A549 (cell line): ENCODE data around the gene RNF213.

ENCODE experiments used
- CEBPB ChIP-seq, 2 experiments: fragments of >200 bp in 1 of 2; sonication (Bioruptor Twin) in 1 of 2; formaldehyde crosslinking in 1 of 2; IDR thresholded peaks; 2 replicates each; pipeline ENCODE4 v1.6.1; 2012 to 2016
- CTCF ChIP-seq: fragments of >200 bp; sonication (Bioruptor Twin); formaldehyde crosslinking; IDR thresholded peaks from 3 replicates; pipeline ENCODE4 v1.5.1; 2016
- HOXB5 ChIP-seq: fragments of 250-450 bp; sonication (Bioruptor Pico); IDR thresholded peaks from 2 replicates; pipeline ENCODE4 v1.5.0; 2020; ENCODE audit warnings: mild to moderate bottlenecking, moderate library complexity
- MAX ChIP-seq: IDR thresholded peaks from 2 replicates; pipeline ENCODE4 v1.6.1; 2012
- POLR2A ChIP-seq: IDR thresholded peaks from 2 replicates; pipeline ENCODE4 v1.6.1; 2012; ENCODE audit warnings: mild to moderate bottlenecking, low read length
- RAD21 ChIP-seq, 2 experiments: fragments of >200 bp in 1 of 2; sonication (Bioruptor Twin) in 1 of 2; formaldehyde crosslinking in 1 of 2; IDR thresholded peaks in 1 of 2; conservative IDR thresholded peaks in 1 of 2; 2 replicates in 1 of 2; 3 replicates in 1 of 2; pipeline ENCODE4 v1.6.1; 2012 to 2018; ENCODE audit warnings: inconsistent platforms in 1 of 2
- RCOR1 ChIP-seq: fragments of 150-350 bp; IDR thresholded peaks from 2 replicates; pipeline ENCODE4 v1.6.1; 2014; ENCODE audit warnings: antibody characterized with exemption, low read length, low read depth
- RFX5 ChIP-seq: fragments of 450-650 bp; IDR thresholded peaks from 2 replicates; pipeline ENCODE4 v1.7.1; 2014; ENCODE audit warnings: antibody characterized with exemption, mild to moderate bottlenecking, moderate library complexity
- RNF2 ChIP-seq: fragments of 200-600 bp; sonication (generic); IDR thresholded peaks from 2 replicates; pipeline ENCODE4 v1.6.1; 2016; ENCODE audit warnings: low read depth, mild to moderate bottlenecking, antibody characterized with exemption, moderate library complexity, borderline replicate concordance
- USF2 ChIP-seq: fragments of 450-650 bp; IDR thresholded peaks from 2 replicates; pipeline ENCODE4 v1.6.1; 2014; ENCODE audit warnings: antibody characterized with exemption
- ZSCAN20 ChIP-seq: fragments of 250-450 bp; sonication (Bioruptor Pico); IDR thresholded peaks from 2 replicates; pipeline ENCODE4 v1.8.0; 2022; ENCODE audit warnings: mild to moderate bottlenecking, moderate library complexity

DNA sequence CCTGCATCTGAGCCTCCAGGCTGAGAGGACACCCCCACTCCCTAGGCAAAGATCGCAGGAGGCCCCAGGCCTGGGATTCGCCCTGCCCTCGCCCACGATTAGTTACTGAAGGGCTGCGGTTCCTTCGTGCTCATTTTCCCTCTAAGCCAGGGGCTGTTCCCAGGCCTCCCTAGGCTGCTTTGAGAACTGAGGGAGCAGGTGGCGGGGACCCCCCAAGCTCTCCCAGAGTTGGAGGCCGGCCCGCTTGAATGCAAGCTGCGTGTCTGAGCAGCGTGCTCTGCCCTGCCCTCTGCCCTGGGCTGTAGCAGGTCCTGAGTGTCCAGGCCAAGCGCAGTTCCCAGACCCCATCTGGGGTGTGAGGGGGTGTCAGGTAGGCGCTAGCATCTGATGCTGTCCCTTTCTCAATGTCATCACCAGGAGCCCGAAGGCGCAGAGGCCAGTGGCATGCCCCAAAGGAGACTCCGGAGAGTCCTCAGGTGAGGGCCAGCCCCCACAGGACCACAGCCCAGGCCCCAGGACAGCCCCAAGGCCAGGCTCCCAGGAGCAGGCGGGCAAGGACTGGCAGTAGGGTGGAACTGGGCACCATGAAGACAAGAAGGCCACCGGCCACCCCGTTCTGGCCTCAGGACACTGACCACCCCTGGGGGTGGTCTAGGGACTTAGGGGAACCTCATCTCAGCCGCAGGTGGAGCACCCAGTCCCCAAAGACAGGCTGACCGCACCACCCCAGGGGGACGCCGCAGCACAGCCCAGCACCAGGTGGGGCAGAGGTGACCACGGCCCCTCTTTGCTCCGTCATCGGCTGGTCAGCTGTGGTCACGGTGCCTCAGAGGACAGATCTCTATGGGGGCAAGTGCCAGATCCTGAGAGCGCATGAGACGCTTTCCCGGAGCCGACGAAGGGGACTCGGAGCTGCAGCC is 169.0 kb downstream of the RNF213 start:
- TF ChIP-seq CTCF (no peak), POLR2A (no peak), USF2 (no peak), RAD21 (conservative IDR thresholded peaks at IDR 0.05 in 1 of 2, IDR thresholded peaks at IDR 0.05 in 1 of 2) (no peak), ZSCAN20 (CRISPR knock-in tag) (no peak), RFX5 (no peak), CEBPB (IDR thresholded peaks at IDR 0.05) (no peak), MAX (no peak), HOXB5 (CRISPR knock-in tag) (no peak), RCOR1 (no peak), RNF2 (no peak)
